Stimulated activated CD8-positive, alpha-beta memory T cell treated with anti-CD3 and anti-CD28 coated beads, Interleukin-2, amount 100 ng/mL, for 48 hours (primary cell): ENCODE measurements around the gene PRR20D.
"Not testable (repeated sequence)": the region's sequence is repeated elsewhere in the genome, so short reads cannot be mapped to it uniquely, and the experiment has no call there.

ENCODE experiments used
- DNase-seq, 2 donors: peaks; one replicate each; pipeline ENCODE4 v3.0.0-alpha.2; 2020; ENCODE audit warnings: low read depth in 2 of 2

Gene PRR20D

DNA sequence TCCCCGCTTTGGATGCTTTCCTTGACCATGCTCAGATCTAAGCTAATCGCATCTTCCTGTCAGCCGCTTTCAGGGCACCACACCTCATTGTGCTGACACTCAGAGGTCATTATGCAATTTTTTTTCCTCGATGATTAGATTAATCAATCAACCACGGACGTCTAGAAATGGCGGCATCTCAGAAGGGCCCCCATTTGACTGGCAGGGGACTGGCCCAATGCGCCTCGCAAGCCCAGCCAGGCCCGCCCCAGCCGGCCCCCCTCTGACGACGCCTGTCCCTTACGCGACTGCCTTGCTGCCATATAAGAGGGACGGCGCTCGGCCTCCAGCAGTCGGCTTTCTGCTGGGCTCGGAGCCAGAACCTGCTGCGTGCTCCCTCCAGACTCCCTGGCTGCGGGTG lies at the start of gene PRR20D:
TSS of gene PRR20D (plus strand) at position 301 of the 400 bp plus-strand sequence. CDS start 387 bp downstream, outside the sequence.
- not testable (repeated sequence) for DNase-seq

DNA sequence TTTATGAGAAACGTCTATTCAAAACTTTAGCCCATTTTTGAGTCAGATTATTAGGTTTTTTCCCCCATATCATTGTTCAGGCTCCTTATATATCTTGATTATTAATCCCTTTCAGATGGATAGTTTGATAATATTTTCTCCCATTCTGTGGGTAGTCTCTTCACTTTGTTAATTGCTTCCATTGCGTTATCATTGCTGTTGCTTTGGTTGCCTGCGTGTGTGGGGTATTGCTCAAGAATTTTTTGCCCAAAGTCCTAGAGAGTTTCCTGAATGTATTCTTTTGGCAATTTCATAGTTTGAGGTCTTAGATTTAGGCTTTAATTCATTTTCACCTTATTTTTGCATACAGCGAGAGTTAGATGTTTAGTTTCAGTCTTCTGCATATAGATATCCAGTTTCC lies 45.5 kb upstream of the PRR20D start:
- no peak for DNase-seq

DNA sequence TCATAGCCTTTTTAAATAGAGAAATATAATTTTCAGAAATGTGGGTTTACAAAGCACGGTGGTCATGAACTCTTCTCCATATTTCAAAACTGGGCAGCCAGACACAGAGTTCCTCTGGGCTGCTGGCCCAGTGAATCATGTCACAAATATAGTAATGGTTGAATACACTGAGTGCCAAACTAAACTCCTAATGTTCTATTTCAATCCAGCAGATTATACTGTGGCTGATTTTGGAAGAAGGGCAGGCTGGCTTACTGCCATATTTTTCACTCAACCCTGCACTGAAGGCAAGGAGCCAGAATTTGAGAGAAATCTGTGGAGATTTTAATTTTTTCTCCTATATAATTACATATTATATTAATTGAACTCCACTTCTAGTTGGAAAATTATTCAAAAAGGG lies 36.8 kb upstream of the PRR20D start:
- no peak for DNase-seq

DNA sequence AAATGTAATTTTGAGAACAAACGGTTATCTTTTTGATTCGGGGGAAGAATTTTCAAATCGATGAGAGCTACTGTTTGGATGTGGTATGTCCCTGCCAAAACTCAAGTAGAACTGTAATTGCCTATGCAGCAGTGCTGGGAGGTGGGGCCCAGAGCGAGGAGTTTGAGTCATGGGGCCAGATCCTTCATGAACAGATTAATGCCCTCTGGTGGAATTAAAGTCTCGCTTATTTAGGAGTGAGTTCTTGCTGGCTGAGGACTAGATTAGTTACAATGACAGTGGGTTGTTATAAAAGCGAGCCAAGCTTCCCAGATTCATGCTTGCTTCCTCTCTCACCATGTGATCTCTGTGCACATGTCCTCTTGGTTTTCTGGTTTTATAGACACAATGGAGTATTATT lies 31.5 kb upstream of the PRR20D start:
- DNase-seq = no peak

DNA sequence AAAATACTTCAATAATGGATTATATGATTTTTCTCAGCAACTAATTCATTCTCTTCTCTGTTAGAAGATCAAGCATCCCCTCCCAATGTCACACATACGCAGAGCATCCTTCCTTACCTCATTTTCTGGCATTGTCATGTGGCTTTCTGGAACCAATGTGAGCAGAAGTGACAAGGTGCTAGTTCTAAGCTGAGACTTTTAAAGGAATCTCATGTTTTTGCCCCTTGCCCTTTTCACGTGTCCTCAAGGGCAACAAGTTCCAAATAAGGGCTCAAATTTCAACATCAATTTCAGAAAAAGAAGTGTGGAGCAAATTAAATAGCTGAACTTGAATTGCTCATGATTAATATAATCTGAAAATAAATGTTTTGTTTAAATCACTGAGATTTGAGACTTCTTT lies 24.3 kb upstream of the PRR20D start:
- DNase-seq = no peak

DNA sequence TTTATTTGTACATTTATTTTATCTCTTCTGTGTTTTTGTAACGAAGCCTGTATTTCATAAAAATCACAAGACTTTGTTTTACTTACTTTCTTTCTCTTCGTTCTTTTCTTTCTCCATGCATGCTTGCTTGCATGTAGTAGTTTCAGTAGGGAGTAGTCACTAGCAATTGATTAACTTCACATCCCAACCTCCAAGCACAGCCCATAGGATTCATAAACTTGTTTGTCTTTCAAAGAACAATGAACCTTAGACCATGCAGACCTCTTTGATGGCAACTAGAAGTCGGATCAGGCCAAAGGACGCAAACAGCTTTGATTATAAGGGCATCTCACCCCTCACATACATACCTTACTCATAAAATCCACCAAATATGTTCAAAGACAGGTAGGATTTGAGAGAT lies 22.8 kb upstream of the PRR20D start:
- DNase-seq = no peak

DNA sequence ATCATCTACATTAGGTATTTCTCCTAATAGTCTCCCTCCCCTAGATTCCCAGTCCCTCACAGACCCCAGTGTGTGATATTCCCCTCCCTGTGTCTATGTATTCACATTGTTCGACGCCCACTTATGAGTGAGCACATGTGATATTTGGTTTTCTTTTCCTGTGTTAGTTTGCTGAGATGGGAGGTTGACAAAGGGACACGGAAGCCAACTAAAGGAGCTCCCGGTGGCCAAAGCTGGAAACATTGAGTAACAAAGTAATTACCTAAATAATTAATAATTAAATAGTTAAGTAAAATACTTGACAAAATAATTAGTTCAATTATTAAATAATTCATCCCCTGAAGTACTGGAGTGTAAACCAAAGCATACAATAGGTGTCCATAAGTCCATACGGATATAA lies 21.4 kb upstream of the PRR20D start:
- no peak for DNase-seq

DNA sequence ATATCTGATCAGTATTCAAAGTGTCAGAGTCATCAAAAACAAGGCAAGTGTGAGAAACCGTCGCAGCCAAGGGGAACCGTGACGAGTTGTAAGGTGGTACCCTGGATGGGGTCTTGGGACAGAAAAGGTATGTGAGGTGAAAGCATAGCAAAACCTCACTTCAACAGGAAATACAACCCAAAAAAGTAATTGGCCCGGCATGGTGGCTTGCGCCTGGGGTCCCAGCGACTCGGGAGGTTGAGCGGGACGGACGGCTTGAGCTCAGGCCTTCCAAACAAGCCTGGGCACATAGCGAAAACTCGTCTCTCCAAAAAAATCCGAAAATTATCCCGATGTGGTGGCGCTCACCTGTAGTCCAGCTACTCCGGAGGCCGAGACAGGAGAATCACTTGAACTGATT lies 20.7 kb upstream of the PRR20D start:
- not testable (repeated sequence) for DNase-seq

DNA sequence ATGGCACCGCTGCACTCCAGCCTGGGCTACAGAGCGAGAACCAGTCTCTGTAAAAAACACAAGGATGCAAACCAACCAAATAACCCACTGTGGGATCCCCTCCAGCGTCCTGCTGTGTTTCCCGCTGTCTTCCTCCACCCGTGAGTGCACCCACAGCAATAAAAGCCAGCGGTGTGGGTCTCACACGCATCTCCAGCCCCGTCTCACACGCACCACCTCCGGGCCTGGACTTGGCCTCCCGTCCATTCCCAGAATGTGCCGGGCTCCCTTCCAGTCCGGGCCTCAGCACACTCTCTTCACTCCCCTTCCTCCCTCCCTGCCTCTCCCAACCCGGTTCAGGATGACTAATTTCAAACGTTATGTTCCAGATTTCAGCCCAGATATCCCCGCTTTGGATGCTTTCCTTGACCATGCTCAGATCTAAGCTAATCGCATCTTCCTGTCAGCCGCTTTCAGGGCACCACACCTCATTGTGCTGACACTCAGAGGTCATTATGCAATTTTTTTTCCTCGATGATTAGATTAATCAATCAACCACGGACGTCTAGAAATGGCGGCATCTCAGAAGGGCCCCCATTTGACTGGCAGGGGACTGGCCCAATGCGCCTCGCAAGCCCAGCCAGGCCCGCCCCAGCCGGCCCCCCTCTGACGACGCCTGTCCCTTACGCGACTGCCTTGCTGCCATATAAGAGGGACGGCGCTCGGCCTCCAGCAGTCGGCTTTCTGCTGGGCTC lies 20.0 kb upstream of the PRR20D start, which contains the start of gene PRR20A:
TSS of gene PRR20A (plus strand) at position 684 of the 734 bp plus-strand sequence. CDS start 387 bp downstream, outside the sequence.
- DNase-seq = not testable (repeated sequence)

DNA sequence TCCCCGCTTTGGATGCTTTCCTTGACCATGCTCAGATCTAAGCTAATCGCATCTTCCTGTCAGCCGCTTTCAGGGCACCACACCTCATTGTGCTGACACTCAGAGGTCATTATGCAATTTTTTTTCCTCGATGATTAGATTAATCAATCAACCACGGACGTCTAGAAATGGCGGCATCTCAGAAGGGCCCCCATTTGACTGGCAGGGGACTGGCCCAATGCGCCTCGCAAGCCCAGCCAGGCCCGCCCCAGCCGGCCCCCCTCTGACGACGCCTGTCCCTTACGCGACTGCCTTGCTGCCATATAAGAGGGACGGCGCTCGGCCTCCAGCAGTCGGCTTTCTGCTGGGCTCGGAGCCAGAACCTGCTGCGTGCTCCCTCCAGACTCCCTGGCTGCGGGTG lies 13.2 kb upstream of the PRR20D start, which contains the start of gene PRR20B:
TSS of gene PRR20B (plus strand) at position 301 of the 400 bp plus-strand sequence. CDS start 387 bp downstream, outside the sequence.
- not testable (repeated sequence) for DNase-seq

DNA sequence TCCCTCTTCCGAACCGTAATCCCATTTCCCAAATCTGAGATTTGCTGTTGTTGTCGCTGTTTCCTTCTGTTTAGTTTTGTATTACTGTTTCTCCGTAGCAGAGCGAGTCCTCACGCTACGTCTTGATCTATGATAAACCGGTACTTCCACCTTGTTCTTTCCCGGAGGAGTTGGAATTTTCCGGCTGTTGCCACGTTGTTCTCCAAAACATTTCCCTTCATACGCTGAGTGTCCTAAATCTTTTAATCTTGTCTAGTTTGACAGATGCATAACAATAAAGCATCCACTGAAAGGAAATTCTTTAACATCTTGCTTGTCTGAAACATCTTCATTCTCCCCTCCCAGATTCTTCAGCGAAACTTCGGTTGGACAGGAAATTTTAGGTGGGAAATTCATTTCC lies 12.3 kb upstream of the PRR20D start:
- not testable (repeated sequence) for DNase-seq

DNA sequence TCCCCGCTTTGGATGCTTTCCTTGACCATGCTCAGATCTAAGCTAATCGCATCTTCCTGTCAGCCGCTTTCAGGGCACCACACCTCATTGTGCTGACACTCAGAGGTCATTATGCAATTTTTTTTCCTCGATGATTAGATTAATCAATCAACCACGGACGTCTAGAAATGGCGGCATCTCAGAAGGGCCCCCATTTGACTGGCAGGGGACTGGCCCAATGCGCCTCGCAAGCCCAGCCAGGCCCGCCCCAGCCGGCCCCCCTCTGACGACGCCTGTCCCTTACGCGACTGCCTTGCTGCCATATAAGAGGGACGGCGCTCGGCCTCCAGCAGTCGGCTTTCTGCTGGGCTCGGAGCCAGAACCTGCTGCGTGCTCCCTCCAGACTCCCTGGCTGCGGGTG lies 6.7 kb upstream of the PRR20D start, which contains the start of gene PRR20C:
TSS of gene PRR20C (plus strand) at position 301 of the 400 bp plus-strand sequence. CDS start 387 bp downstream, outside the sequence.
- DNase-seq = not testable (repeated sequence)

DNA sequence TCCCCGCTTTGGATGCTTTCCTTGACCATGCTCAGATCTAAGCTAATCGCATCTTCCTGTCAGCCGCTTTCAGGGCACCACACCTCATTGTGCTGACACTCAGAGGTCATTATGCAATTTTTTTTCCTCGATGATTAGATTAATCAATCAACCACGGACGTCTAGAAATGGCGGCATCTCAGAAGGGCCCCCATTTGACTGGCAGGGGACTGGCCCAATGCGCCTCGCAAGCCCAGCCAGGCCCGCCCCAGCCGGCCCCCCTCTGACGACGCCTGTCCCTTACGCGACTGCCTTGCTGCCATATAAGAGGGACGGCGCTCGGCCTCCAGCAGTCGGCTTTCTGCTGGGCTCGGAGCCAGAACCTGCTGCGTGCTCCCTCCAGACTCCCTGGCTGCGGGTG lies 6.5 kb downstream of the PRR20D start, which contains the start of gene PRR20E:
TSS of gene PRR20E (plus strand) at position 301 of the 400 bp plus-strand sequence. CDS start 387 bp downstream, outside the sequence.
- DNase-seq = not testable (repeated sequence)

DNA sequence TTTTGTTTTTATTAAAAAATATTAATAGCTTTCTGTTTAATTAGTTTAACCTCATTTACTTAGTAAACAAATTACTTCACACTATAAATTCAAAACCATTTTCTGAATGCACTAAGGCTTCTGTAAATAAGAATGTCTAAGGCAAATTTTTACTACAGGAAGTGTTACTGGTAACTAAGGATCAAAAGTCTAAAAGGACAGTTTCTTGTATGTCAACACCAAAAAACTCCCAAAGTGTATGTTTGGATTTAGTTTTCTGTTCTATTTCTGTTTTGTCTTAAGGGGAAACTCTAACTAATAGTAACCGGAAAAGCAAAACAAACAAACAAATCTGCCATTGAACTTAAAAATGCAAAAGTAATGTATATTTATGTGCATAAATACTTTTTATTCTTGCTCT lies 31.2 kb downstream of the PRR20D start:
- DNase-seq = no peak

DNA sequence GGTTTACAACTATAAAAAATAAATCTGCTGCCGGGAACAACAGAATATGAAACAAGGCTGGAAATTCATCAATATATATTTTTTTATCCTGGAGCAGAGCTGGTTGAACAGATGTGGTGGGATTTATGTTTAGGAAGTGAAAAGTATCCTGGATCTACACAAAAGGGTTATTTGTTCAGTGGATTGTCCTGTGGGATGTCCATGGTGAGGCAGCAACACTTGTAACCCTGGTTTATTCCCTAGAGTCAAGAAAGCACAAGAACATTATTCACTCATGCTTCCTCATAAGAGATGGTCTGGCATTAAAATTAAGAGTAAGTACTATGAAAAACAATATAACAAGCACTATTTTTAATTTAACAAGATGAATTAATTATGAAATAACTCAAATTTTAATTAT lies 52.6 kb downstream of the PRR20D start:
- DNase-seq = no peak
